ENCODE data around the gene SLC24A3. TPM values are rescaled to one million over a fixed set of nuclear protein-coding genes. Genes with fewer than 3 reads are reported as not detected.

Gene SLC24A3
- total RNA-seq, 1 donor from 2014 or later, result 0.79 TPM

DNA sequence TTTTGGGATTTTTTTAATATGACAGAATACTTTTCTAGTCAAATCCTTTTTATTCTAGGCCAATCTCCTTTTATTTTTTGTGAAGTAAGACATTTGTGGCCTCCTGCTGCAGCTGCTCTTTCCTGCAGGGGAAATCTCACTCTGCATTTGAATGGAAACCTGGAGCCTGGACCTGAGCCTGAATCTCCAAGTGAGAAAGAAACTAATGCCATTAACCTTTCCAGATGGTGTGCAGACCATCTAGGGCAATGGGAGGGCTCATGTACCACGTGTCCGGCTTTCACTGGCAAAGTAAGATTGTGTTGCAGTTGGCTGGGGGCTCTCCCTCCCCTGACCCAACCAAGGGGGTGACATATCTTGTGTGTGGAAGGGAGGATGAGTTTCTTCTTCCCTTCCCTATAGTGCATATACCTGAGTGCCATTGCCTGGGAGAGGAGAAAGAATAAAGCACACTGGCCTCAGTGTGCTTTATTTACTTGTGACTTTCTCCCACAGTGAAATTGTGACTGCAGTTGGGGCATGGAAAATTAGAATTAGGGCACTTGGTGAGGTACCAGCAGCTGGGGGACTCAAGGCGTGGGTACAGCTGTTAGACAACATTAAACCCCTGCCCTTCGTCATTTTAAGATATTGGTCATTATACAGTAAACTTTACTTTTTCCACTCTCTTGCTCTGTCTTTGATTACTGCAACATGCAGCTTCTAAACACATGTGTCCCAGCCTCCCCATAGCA is 385.8 kb downstream of the SLC24A3 start:
- no peaks in the 10 kb centered on the region for H3K79me2 ChIP-seq (ENCODE audit: insufficient read depth, low read length)
- H3K36me3 ChIP-seq (ENCODE audit: insufficient read depth, low read length), result no peaks in the 10 kb centered on the region
- H3K9ac ChIP-seq (ENCODE audit: low read length), result no peak overlapping the region
- H3K27ac ChIP-seq (ENCODE audit: low read depth, low read length), result no peak overlapping the region
- no peaks in the 10 kb centered on the region for H3K4me1 ChIP-seq (ENCODE audit: insufficient read depth, low read length)
- Mint-ChIP-seq H3K4me3 (ENCODE audit: unreplicated experiment) (no peak overlapping the region), H3K27me3 (ENCODE audit: low read depth, unreplicated experiment) (peaks cover 10% of the 10 kb centered on the region), H3K27ac (ENCODE audit: unreplicated experiment) (no peak overlapping the region), H3K9me3 (ENCODE audit: unreplicated experiment) (peaks cover 2% of the 10 kb centered on the region), H3K36me3 (ENCODE audit: low read depth, unreplicated experiment) (no peaks in the 10 kb centered on the region), H3K4me1 (ENCODE audit: low read depth, unreplicated experiment) (no peaks in the 10 kb centered on the region)
- no peaks in the 10 kb centered on the region for H3K27me3 ChIP-seq (ENCODE audit: insufficient read depth, low read length)
- no peak overlapping the region for H3K4me3 ChIP-seq (ENCODE audit: insufficient read depth, low read depth, low read length)
- H3K4me2 ChIP-seq (ENCODE audit: low read length), result no peak overlapping the region
- no peak overlapping the region for H2AFZ ChIP-seq (ENCODE audit: low read depth, low read length)
- no peaks in the 10 kb centered on the region for H4K20me1 ChIP-seq (ENCODE audit: insufficient read depth, low read length)
- DNase-seq (ENCODE audit: low read depth) (no peak), FAIRE-seq (no peak)
- no peaks in the 10 kb centered on the region for H3K9me3 ChIP-seq (ENCODE audit: insufficient read depth, low read depth, low read length)
- no peak for TF ChIP-seq EZH2 (IDR thresholded peaks at IDR 0.05; ENCODE audit: insufficient read depth, low read length)
- TF ChIP-seq, protein P1, sequence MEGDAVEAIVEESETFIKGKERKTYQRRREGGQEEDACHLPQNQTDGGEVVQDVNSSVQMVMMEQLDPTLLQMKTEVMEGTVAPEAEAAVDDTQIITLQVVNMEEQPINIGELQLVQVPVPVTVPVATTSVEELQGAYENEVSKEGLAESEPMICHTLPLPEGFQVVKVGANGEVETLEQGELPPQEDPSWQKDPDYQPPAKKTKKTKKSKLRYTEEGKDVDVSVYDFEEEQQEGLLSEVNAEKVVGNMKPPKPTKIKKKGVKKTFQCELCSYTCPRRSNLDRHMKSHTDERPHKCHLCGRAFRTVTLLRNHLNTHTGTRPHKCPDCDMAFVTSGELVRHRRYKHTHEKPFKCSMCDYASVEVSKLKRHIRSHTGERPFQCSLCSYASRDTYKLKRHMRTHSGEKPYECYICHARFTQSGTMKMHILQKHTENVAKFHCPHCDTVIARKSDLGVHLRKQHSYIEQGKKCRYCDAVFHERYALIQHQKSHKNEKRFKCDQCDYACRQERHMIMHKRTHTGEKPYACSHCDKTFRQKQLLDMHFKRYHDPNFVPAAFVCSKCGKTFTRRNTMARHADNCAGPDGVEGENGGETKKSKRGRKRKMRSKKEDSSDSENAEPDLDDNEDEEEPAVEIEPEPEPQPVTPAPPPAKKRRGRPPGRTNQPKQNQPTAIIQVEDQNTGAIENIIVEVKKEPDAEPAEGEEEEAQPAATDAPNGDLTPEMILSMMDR (IDR thresholded peaks at IDR 0.05; ENCODE audit: insufficient read depth, low read depth, low read length), result no peak

DNA sequence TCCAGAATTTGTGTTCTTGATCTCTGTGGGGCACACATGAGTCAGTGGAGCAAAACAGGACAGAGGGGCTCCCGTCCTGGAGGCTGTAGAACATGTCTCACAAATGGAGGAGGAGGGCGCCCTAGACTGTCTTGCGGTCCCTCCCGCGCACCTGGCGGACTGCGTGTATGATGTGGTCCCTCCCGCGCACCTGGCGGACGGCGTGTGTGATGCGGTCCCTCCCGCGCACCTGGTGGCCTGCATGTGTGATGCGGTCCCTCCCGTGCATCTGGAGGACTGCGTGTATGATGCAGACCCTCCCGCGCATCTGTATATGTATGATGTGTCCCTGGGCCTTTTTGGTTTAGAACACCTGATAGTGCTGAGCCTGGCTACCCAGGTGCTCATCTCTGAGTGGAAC is 386.8 kb downstream of the SLC24A3 start:
- FAIRE-seq, result no peak
- Histone ChIP-seq H3K9me3 (ENCODE audit: insufficient read depth, low read depth, low read length) (no peaks in the 10 kb centered on the region), H3K4me1 (ENCODE audit: insufficient read depth, low read length) (no peaks in the 10 kb centered on the region), H3K9ac (ENCODE audit: low read length) (no peak overlapping the region), H3K4me3 (ENCODE audit: insufficient read depth, low read depth, low read length) (no peak overlapping the region), H3K27ac (ENCODE audit: low read depth, low read length) (no peak overlapping the region), H2AFZ (ENCODE audit: low read depth, low read length) (no peak overlapping the region), H3K36me3 (ENCODE audit: insufficient read depth, low read length) (no peaks in the 10 kb centered on the region), H4K20me1 (ENCODE audit: insufficient read depth, low read length) (no peaks in the 10 kb centered on the region), H3K79me2 (ENCODE audit: insufficient read depth, low read length) (no peaks in the 10 kb centered on the region), H3K4me2 (ENCODE audit: low read length) (no peak overlapping the region), H3K27me3 (ENCODE audit: insufficient read depth, low read length) (no peaks in the 10 kb centered on the region)
- no peaks in the 10 kb centered on the region for H3K36me3 Mint-ChIP-seq (ENCODE audit: low read depth, unreplicated experiment)
- H3K4me3 Mint-ChIP-seq (ENCODE audit: unreplicated experiment), result no peak overlapping the region
- no peak for DNase-seq (ENCODE audit: low read depth)
- no peaks in the 10 kb centered on the region for H3K4me1 Mint-ChIP-seq (ENCODE audit: low read depth, unreplicated experiment)
- peaks cover 2% of the 10 kb centered on the region for H3K9me3 Mint-ChIP-seq (ENCODE audit: unreplicated experiment)
- no peak overlapping the region for H3K27ac Mint-ChIP-seq (ENCODE audit: unreplicated experiment)
- peaks cover 6% of the 10 kb centered on the region for H3K27me3 Mint-ChIP-seq (ENCODE audit: low read depth, unreplicated experiment)
- TF ChIP-seq EZH2 (IDR thresholded peaks at IDR 0.05; ENCODE audit: insufficient read depth, low read length), result no peak
- TF ChIP-seq, protein P1 (IDR thresholded peaks at IDR 0.05; ENCODE audit: insufficient read depth, low read depth, low read length), result no peak

DNA sequence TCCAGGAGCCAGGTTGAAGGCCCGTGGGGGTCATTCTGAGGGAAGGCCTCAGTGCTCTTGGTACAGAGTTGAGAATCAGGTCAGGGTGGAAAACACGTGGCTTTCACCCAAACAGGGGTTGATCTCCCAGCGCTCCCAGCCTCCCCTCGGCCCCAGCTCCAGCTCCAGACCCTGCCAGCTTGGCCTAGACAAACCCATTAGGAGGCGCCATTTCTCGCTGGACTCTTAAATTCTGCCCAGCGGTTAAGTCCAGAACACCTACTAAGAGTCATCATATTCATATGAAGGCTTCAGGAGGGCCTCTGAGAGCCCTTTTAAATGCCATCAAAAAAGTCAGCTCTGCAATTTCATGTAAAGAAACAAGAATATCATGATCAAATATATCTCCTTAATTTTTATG is 387.6 kb downstream of the SLC24A3 start:
- no peaks in the 10 kb centered on the region for H3K4me1 ChIP-seq (ENCODE audit: insufficient read depth, low read length)
- DNase-seq (ENCODE audit: low read depth), result no peak
- H3K4me2 ChIP-seq (ENCODE audit: low read length), result no peak overlapping the region
- no peaks in the 10 kb centered on the region for H3K9me3 ChIP-seq (ENCODE audit: insufficient read depth, low read depth, low read length)
- Mint-ChIP-seq H3K4me1 (ENCODE audit: low read depth, unreplicated experiment) (no peaks in the 10 kb centered on the region), H3K9me3 (ENCODE audit: unreplicated experiment) (peaks cover 2% of the 10 kb centered on the region), H3K4me3 (ENCODE audit: unreplicated experiment) (no peak overlapping the region), H3K27ac (ENCODE audit: unreplicated experiment) (no peak overlapping the region), H3K27me3 (ENCODE audit: low read depth, unreplicated experiment) (peaks cover 13% of the 10 kb centered on the region), H3K36me3 (ENCODE audit: low read depth, unreplicated experiment) (no peaks in the 10 kb centered on the region)
- TF ChIP-seq EZH2 (IDR thresholded peaks at IDR 0.05; ENCODE audit: insufficient read depth, low read length), result no peak
- TF ChIP-seq, protein P1 (IDR thresholded peaks at IDR 0.05; ENCODE audit: insufficient read depth, low read depth, low read length), result no peak
- no peak for FAIRE-seq
- H3K79me2 ChIP-seq (ENCODE audit: insufficient read depth, low read length), result no peaks in the 10 kb centered on the region
- H2AFZ ChIP-seq (ENCODE audit: low read depth, low read length), result no peak overlapping the region
- no peaks in the 10 kb centered on the region for H4K20me1 ChIP-seq (ENCODE audit: insufficient read depth, low read length)
- H3K27me3 ChIP-seq (ENCODE audit: insufficient read depth, low read length), result no peaks in the 10 kb centered on the region
- no peaks in the 10 kb centered on the region for H3K36me3 ChIP-seq (ENCODE audit: insufficient read depth, low read length)
- no peak overlapping the region for H3K9ac ChIP-seq (ENCODE audit: low read length)
- H3K27ac ChIP-seq (ENCODE audit: low read depth, low read length), result no peak overlapping the region
- no peak overlapping the region for H3K4me3 ChIP-seq (ENCODE audit: insufficient read depth, low read depth, low read length)

All from astrocyte (in vitro differentiated cells and primary cell).